ENCODE measurements around the gene CYSRT1.

CYSRT1 gene

GRCh38 chr9:137224830-137225694, at the start of gene CYSRT1:
TSS of gene CYSRT1 (plus strand) at chr9:137225174. CDS start at chr9:137225622, 448 bp downstream.
- DNase-seq: peak in 1 of 2 donors; percentile 21

- DNase-seq: no peak
These were observed 49.5 kb upstream of the CYSRT1 start for GRCh38 chr9:137175345-137175961.

GRCh38 chr9:137176302-137177182, 48.4 kb upstream of the CYSRT1 start:
- peak; percentile 12 to 14 for DNase-seq

- no peak for DNase-seq
These were observed 46.6 kb upstream of the CYSRT1 start for GRCh38 chr9:137178201-137178938.

GRCh38 chr9:137178939-137179630, 45.9 kb upstream of the CYSRT1 start:
- DNase-seq: no peak

- no peak for DNase-seq
These were observed 45.2 kb upstream of the CYSRT1 start for GRCh38 chr9:137179761-137180160.

- no peak for DNase-seq
These were observed 44.5 kb upstream of the CYSRT1 start for GRCh38 chr9:137180491-137180890.

- no peak for DNase-seq
These were observed 43.3 kb upstream of the CYSRT1 start for GRCh38 chr9:137181680-137182079.

GRCh38 chr9:137182836-137183235, 42.1 kb upstream of the CYSRT1 start:
- DNase-seq: no peak

- DNase-seq: no peak
These were observed 40.9 kb upstream of the CYSRT1 start for GRCh38 chr9:137183980-137184595.

- no peak for DNase-seq
These were observed 39.9 kb upstream of the CYSRT1 start for GRCh38 chr9:137184881-137185660.

- DNase-seq: no peak
These were observed 39.1 kb upstream of the CYSRT1 start for GRCh38 chr9:137185921-137186320.

- DNase-seq: no peak
These were observed 38.6 kb upstream of the CYSRT1 start for GRCh38 chr9:137186385-137186784.

- no peak for DNase-seq
These were observed 37.6 kb upstream of the CYSRT1 start for GRCh38 chr9:137187386-137187785.

- no peak for DNase-seq
These were observed 36.9 kb upstream of the CYSRT1 start for GRCh38 chr9:137188086-137188489.

GRCh38 chr9:137188490-137189296, 36.3 kb upstream of the CYSRT1 start, which contains the start of the genes ANAPC2 and SSNA1:
TSS of gene ANAPC2 (minus strand) at chr9:137188560. CDS start at chr9:137188532, 28 bp downstream.
TSS of gene SSNA1 (plus strand) at chr9:137188676. CDS start at chr9:137188727, 51 bp downstream.
- peak; percentile 84 to 98 for DNase-seq

- DNase-seq: no peak
These were observed 35.4 kb upstream of the CYSRT1 start for GRCh38 chr9:137189297-137190295.

- DNase-seq: no peak
These were observed 34.6 kb upstream of the CYSRT1 start for GRCh38 chr9:137190315-137190856.
